HepG2 (cell line): ENCODE results near the gene VARS1. TPM values are rescaled to one million over a fixed set of nuclear protein-coding genes. Genes with fewer than 3 reads are reported as not detected.
A peak's percentile ranks its signal among the peaks of the same experiment; 100 is the strongest.

Source experiments
- AFF4 ChIP-seq: sonication (generic); formaldehyde crosslinking; IDR thresholded peaks from 2 replicates; pipeline ENCODE4 v1.4.0; 2020; ENCODE audit warnings: missing genetic modification reagents
- ARNT2 ChIP-seq: sonication (generic); formaldehyde crosslinking; IDR thresholded peaks from 2 replicates; pipeline ENCODE4 v1.8.0; 2022; ENCODE audit warnings: mild to moderate bottlenecking, low read depth, missing genetic modification reagents, moderate library complexity
- CENPBD1 ChIP-seq: sonication (generic); formaldehyde crosslinking; IDR thresholded peaks from 2 replicates; pipeline ENCODE4 v1.8.0; 2022; ENCODE audit warnings: missing genetic modification reagents, low read depth, mild to moderate bottlenecking, borderline replicate concordance
- DR1 ChIP-seq: sonication (generic); formaldehyde crosslinking; IDR thresholded peaks from 2 replicates; pipeline ENCODE4 v1.8.0; 2021; ENCODE audit warnings: mild to moderate bottlenecking, missing genetic modification reagents, inconsistent platforms
- GPBP1L1 ChIP-seq: sonication (generic); formaldehyde crosslinking; IDR thresholded peaks from 2 replicates; pipeline ENCODE4 v1.5.0; 2020; ENCODE audit warnings: mild to moderate bottlenecking, missing genetic modification reagents
- KDM6A ChIP-seq: IDR thresholded peaks from 2 replicates; pipeline ENCODE4 v1.6.1; 2016; ENCODE audit warnings: low read depth
- KLF9 ChIP-seq: IDR thresholded peaks from 2 replicates; pipeline ENCODE4 v1.6.1; 2016; ENCODE audit warnings: low read depth
- MLLT10 ChIP-seq: sonication (generic); formaldehyde crosslinking; IDR thresholded peaks from 2 replicates; pipeline ENCODE4 v1.4.0; 2020; ENCODE audit warnings: missing genetic modification reagents
- NFYB ChIP-seq: sonication (generic); formaldehyde crosslinking; IDR thresholded peaks from 2 replicates; pipeline ENCODE4 v1.4.0; 2020; ENCODE audit warnings: missing genetic modification reagents
- POLR2G ChIP-seq: fragments of 200-400 bp; formaldehyde crosslinking; IDR thresholded peaks from 2 replicates; pipeline ENCODE4 v1.6.1; 2018; ENCODE audit warnings: mild to moderate bottlenecking, low read depth, low read length, moderate library complexity
- UBTF ChIP-seq: sonication (generic); formaldehyde crosslinking; IDR thresholded peaks from 2 replicates; pipeline ENCODE4 v1.4.0; 2020; ENCODE audit warnings: mild to moderate bottlenecking, missing genetic modification reagents
- YY1 ChIP-seq: IDR thresholded peaks from 2 replicates; pipeline ENCODE4 v1.6.1; 2011; ENCODE audit warnings: low read length, low read depth, moderate library complexity, mild to moderate bottlenecking; ENCODE audit not compliant: insufficient read depth, insufficient replicate concordance
- ZBTB43 ChIP-seq: sonication (generic); formaldehyde crosslinking; conservative IDR thresholded peaks from 2 replicates; pipeline ENCODE4 v1.4.0; 2020; ENCODE audit warnings: missing genetic modification reagents
- ZFP1 ChIP-seq: IDR thresholded peaks from 2 replicates; pipeline ENCODE4 v1.6.1; 2016
- ZNF17 ChIP-seq: sonication (generic); formaldehyde crosslinking; IDR thresholded peaks from 2 replicates; pipeline ENCODE4 v1.5.0; 2020; ENCODE audit warnings: mild to moderate bottlenecking, missing genetic modification reagents
- ZNF317 ChIP-seq: sonication (generic); formaldehyde crosslinking; IDR thresholded peaks from 2 replicates; pipeline ENCODE4 v1.5.0; 2020; ENCODE audit warnings: mild to moderate bottlenecking, missing genetic modification reagents
- ZNF329 ChIP-seq: sonication (generic); formaldehyde crosslinking; IDR thresholded peaks from 2 replicates; pipeline ENCODE4 v1.9.0; 2021; ENCODE audit warnings: low read depth, mild to moderate bottlenecking, missing genetic modification reagents
- ZNF350 ChIP-seq: sonication (generic); formaldehyde crosslinking; IDR thresholded peaks from 2 replicates; pipeline ENCODE4 v1.4.0; 2020; ENCODE audit warnings: mild to moderate bottlenecking, low read depth, missing genetic modification reagents, borderline replicate concordance
- ZNF460 ChIP-seq: sonication (generic); formaldehyde crosslinking; IDR thresholded peaks from 2 replicates; pipeline ENCODE4 v1.5.1; 2020; ENCODE audit warnings: missing genetic modification reagents, mild to moderate bottlenecking, borderline replicate concordance
- polyA plus RNA-seq, 8 experiments: library from polyadenylated mRNA; depleted of rRNA in 3 of 8; stranded (reverse) in 7 of 8; unstranded in 1 of 8; fragments of >200 nt; fragmentation: Illumina TruSeq in 4 of 8; extraction: Trizol in 4 of 8; gene quantifications; 2 replicates each; pipeline versions ENCODE4 v1.2.1 to v1.2.3, GENCODE V29; 2011 to 2016; ENCODE audit warnings: low read depth in 4 of 8, missing spikeins in 1 of 8, mixed read lengths in 1 of 8; ENCODE audit not compliant: insufficient read depth in 1 of 8
- total RNA-seq, 5 experiments: library from RNA; depleted of rRNA; stranded (reverse); fragments of >200 nt; fragmentation: Illumina TruSeq; extraction: Trizol; gene quantifications; 2 replicates each; pipeline ENCODE4 v1.2.3, GENCODE V29; 2016; ENCODE audit warnings: low read depth in 1 of 5

The VARS1 gene
- total and polyA plus RNA-seq, 2 of the 13 experiments (the other 11 are each of a cell fraction or from before 2014, with no cell fraction given): 14.7 to 56.1 TPM

DNA sequence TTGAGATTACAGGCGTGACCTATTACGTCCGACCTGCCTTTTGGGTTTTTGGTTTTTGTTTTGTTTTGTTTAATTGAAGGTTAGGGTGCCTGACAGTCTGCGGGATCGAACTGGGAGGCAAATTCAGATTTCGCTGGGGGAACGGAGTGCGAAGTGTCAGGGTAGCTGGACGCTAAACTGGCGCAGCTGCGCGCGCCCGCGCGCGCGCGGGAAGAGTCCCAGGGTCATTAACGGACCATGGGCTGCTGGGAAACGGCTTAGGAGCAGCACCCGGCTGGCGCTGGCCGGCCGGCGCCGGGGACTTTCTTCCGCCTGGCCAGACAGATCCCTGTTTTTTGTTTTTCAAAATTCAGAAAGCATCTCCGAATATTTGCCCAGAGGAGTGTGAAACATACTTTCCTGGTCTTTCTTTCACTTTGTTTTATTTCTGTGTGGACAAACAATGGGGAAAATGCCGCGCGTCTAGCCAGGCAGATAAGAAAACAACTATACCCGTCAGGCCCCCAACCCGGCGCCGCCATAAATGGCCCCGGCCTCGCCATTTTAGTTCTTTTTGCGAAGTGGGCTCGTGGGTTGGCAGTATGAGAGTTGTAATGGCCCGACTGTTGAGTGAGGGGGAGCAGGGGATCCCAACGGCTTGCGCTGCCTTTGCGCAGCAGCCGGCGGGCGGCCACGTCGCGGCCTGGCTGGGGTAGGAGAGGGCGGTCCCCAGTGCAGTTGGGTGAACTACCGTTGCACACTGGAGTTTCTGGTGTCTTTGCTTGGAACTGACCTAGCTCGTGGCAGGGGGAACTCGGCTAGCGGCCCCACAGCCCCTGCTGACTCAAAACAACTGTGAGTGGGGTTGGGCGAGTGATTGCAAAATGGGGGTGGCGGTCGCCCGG lies 39.1 kb upstream of the VARS1 start (continued):
- TF ChIP-seq AFF4 (CRISPR knock-in tag) (peak; percentile 95), NFYB (peak; percentile 35; the same call in 1 of the 2 replicates), KLF9 (CRISPR knock-in tag) (no peak; the same call in 1 of the 2 replicates), ZFP1 (CRISPR knock-in tag) (no peak), ZNF17 (CRISPR knock-in tag) (no peak), ZNF350 (CRISPR knock-in tag) (peak; percentile 85; the same call in 1 of the 2 replicates), UBTF (CRISPR knock-in tag) (peak; percentile 79), POLR2G (peak; percentile 100), ARNT2 (CRISPR knock-in tag) (peak; percentile 63; the same call in 1 of the 2 replicates), YY1 (peak; percentile 98), ZNF460 (CRISPR knock-in tag) (no peak), MLLT10 (peak; percentile 21; the same call in 1 of the 2 replicates), CENPBD1 (CRISPR knock-in tag) (0 out of 2 replicates have a peak, but pooled peaks have one; percentile 3), DR1 (CRISPR knock-in tag) (peak; percentile 100), KDM6A (CRISPR knock-in tag) (no peak), GPBP1L1 (CRISPR knock-in tag) (no peak), ZNF329 (CRISPR knock-in tag) (peak; percentile 75; the same call in 1 of the 2 replicates), ZBTB43 (peak; percentile 78), ZNF317 (peak; percentile 67; the same call in 1 of the 2 replicates)
